NB4 (cell line): ENCODE data around the gene RASA3.

Experiments used
- MYC ChIP-seq: IDR thresholded peaks from 2 replicates; pipeline ENCODE4 v1.6.1; 2011; ENCODE audit warnings: low read depth, low read length
- POLR2A ChIP-seq: IDR thresholded peaks from 2 replicates; pipeline ENCODE4 v1.6.1; 2011; ENCODE audit warnings: mild to moderate bottlenecking; ENCODE audit not compliant: insufficient read length; ENCODE audit errors: extremely low read depth
- TF ChIP-seq, protein P1 (sequence below): IDR thresholded peaks from one replicate; pipeline ENCODE4 v1.5.1; 2012; ENCODE audit warnings: low read depth, low read length
- TF ChIP-seq, protein P2 (sequence below): IDR thresholded peaks from 2 replicates; pipeline ENCODE4 v1.6.1; 2011; ENCODE audit warnings: low read depth, low read length

DNA sequence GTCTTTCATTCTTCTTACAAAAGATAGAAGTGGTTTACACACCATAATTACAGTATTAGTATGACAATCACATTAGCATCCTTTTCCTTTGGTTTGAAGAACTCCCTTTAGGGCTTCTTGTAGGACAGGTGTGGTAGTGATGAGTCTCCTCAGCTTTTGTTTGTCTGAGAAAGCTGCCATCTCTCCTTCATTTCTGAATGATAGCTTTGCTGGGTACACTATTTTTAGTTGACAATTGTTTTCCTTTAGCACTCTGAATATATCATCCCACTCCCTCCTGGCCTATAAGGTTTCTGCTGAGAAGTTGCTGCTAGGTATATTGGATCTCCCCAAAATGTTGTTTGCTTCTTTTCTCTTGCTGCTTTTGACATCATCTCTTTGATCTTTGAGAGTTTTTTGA lies 39.3 kb downstream of the RASA3 start:
- TF ChIP-seq, protein P1, sequence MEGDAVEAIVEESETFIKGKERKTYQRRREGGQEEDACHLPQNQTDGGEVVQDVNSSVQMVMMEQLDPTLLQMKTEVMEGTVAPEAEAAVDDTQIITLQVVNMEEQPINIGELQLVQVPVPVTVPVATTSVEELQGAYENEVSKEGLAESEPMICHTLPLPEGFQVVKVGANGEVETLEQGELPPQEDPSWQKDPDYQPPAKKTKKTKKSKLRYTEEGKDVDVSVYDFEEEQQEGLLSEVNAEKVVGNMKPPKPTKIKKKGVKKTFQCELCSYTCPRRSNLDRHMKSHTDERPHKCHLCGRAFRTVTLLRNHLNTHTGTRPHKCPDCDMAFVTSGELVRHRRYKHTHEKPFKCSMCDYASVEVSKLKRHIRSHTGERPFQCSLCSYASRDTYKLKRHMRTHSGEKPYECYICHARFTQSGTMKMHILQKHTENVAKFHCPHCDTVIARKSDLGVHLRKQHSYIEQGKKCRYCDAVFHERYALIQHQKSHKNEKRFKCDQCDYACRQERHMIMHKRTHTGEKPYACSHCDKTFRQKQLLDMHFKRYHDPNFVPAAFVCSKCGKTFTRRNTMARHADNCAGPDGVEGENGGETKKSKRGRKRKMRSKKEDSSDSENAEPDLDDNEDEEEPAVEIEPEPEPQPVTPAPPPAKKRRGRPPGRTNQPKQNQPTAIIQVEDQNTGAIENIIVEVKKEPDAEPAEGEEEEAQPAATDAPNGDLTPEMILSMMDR = no peak
- TF ChIP-seq POLR2A (no peak), MYC (no peak)
- TF ChIP-seq, protein P2, sequence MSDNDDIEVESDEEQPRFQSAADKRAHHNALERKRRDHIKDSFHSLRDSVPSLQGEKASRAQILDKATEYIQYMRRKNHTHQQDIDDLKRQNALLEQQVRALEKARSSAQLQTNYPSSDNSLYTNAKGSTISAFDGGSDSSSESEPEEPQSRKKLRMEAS = no peak
